Brain microvascular endothelial cell (primary cell): ENCODE results near the gene TUBA4B.
"Not testable (repeated sequence)": the region's sequence is repeated elsewhere in the genome, so short reads cannot be mapped to it uniquely, and the experiment has no call there.

ENCODE experiments used
- DNase-seq: peaks from one replicate; pipeline ENCODE4 v3.0.0-alpha.2; 2020
- H3K27ac ChIP-seq: fragments of 250-450 bp; sonication (Bioruptor Pico); 2 replicates; pipeline ENCODE4 v1.5.1; 2020; ENCODE audit warnings: mild to moderate bottlenecking, moderate library complexity
- H3K27me3 ChIP-seq: fragments of 250-450 bp; sonication (Bioruptor Pico); replicated peaks from 2 replicates; pipeline ENCODE4 v1.5.1; 2020; ENCODE audit warnings: mild to moderate bottlenecking
- H3K36me3 ChIP-seq: fragments of 250-450 bp; sonication (Bioruptor Pico); replicated peaks from 2 replicates; pipeline ENCODE4 v1.5.1; 2020; ENCODE audit warnings: mild to moderate bottlenecking
- H3K4me3 ChIP-seq: 2 replicates; pipeline ENCODE4 v1.5.1; 2011; ENCODE audit warnings: low read depth, mild to moderate bottlenecking, control low read depth, low read length, moderate library complexity
- CTCF ChIP-seq: IDR thresholded peaks from 2 replicates; pipeline ENCODE4 v1.5.1; 2011; ENCODE audit warnings: low read depth, mild to moderate bottlenecking, moderate library complexity, low read length, control low read depth, inconsistent platforms; ENCODE audit errors: missing control alignments
- in situ Hi-C: cut with HindIII; loops from 2 replicates; pipeline ENCODE4 v1.10.0; 2017; ENCODE audit warnings: low sequenced_read_pairs, low pct_ligation_motif_present

Gene TUBA4B

GRCh38 chr2:219308142-219309101 is 55.4 kb downstream of the TUBA4B start:
- Histone ChIP-seq H3K27me3 (peaks cover 12% of the 10 kb centered on the region), H3K27ac (no peak overlapping the region), H3K4me3 (peak overlapping the region; percentile 48), H3K36me3 (no peaks in the 10 kb centered on the region)
- peak; percentile 36 for DNase-seq
- in situ Hi-C loops: no loop called here
- no peak for TF ChIP-seq CTCF

- H3K27me3 ChIP-seq: peaks cover 10% of the 10 kb centered on the region
- peak within 1 kb of the TSS; percentile 48 for H3K4me3 ChIP-seq
- in situ Hi-C loops: no loop called here
- TF ChIP-seq CTCF: no peak
- peak; percentile 5 for DNase-seq
- H3K36me3 ChIP-seq: no peaks in the 10 kb centered on the region
- H3K27ac ChIP-seq: no peak within 1 kb of the TSS
Observed at GRCh38 chr2:219309278-219309677, 56.2 kb downstream of the TUBA4B start, which contains the start of gene PTPRN. PTPRN (minus strand) TSS chr2:219309401; CDS start chr2:219309332, 69 bp downstream.

GRCh38 chr2:219312683-219313263 is 59.7 kb downstream of the TUBA4B start:
- in situ Hi-C loops: not testable (repeated sequence)

GRCh38 chr2:219314804-219315468 is 61.9 kb downstream of the TUBA4B start:
- Histone ChIP-seq H3K4me3 (no peak overlapping the region), H3K27me3 (peaks cover under 1% of the 10 kb centered on the region), H3K27ac (no peak overlapping the region), H3K36me3 (no peaks in the 10 kb centered on the region)
- no peak for DNase-seq
- in situ Hi-C loops: no loop called here
- no peak for TF ChIP-seq CTCF

More at GRCh38 chr2:219312683-219313263, 59.7 kb downstream of the TUBA4B start:
- not testable (repeated sequence) for DNase-seq, H3K27me3 ChIP-seq, H3K4me3 ChIP-seq, H3K27ac ChIP-seq, H3K36me3 ChIP-seq
